Liver (tissue), 9 donors: ENCODE data around the gene RND1. TPM values are rescaled to one million over a fixed set of nuclear protein-coding genes. Genes with fewer than 3 reads are reported as not detected.

Experiments used
- DNase-seq: peaks from one replicate; pipeline ENCODE4 v3.0.0-alpha.2; 2017; ENCODE audit warnings: low spot score
- H3K27ac ChIP-seq, 2 donors: one replicate each; pipeline ENCODE4 v1.7.0; 2013; ENCODE audit warnings: inconsistent platforms in 2 of 2, low read length in 2 of 2, control low read depth in 1 of 2, low read depth in 1 of 2, mild to moderate bottlenecking in 1 of 2
- H3K27me3 ChIP-seq, 4 donors: one replicate each; pipeline versions ENCODE4 v1.6.1 to v1.7.0; 2013; ENCODE audit warnings: low read length in 3 of 4, inconsistent platforms in 1 of 4, mild to moderate bottlenecking in 1 of 4, moderate library complexity in 1 of 4; ENCODE audit not compliant: control insufficient read depth in 4 of 4, insufficient read depth in 4 of 4
- H3K36me3 ChIP-seq, 4 donors: one replicate each; pipeline versions ENCODE4 v1.6.1 to v1.7.0; 2013; ENCODE audit warnings: low read length in 3 of 4, mild to moderate bottlenecking in 3 of 4, low read depth in 1 of 4, moderate library complexity in 1 of 4; ENCODE audit not compliant: control insufficient read depth in 4 of 4, insufficient read depth in 3 of 4
- H3K4me1 ChIP-seq, 4 donors: one replicate each; pipeline versions ENCODE4 v1.6.1 to v1.7.0; 2013; ENCODE audit warnings: low read length in 3 of 4, mild to moderate bottlenecking in 3 of 4, moderate library complexity in 1 of 4; ENCODE audit not compliant: control insufficient read depth in 4 of 4, insufficient read depth in 4 of 4
- H3K4me3 ChIP-seq, 3 donors: one replicate each; pipeline versions ENCODE4 v1.6.1 to v1.7.0; 2013; ENCODE audit warnings: low read length in 3 of 3, control low read depth in 1 of 3, low read depth in 1 of 3, mild to moderate bottlenecking in 1 of 3
- H3K9ac ChIP-seq, 2 donors: one replicate each; pipeline ENCODE4 v1.7.0; 2013; ENCODE audit warnings: low read length in 2 of 2, mild to moderate bottlenecking in 2 of 2, moderate library complexity in 2 of 2, control low read depth in 1 of 2, low read depth in 1 of 2
- H3K9me3 ChIP-seq, 4 donors: one replicate each; pipeline versions ENCODE4 v1.6.1 to v1.7.0; 2013; ENCODE audit warnings: low read length in 3 of 4; ENCODE audit not compliant: control insufficient read depth in 4 of 4
- ATF3 ChIP-seq: IDR thresholded peaks from 2 replicates; pipeline ENCODE4 v1.6.1; 2016; ENCODE audit warnings: antibody characterized with exemption
- CTCF ChIP-seq: fragments of 150-350 bp; IDR thresholded peaks from 2 replicates; pipeline ENCODE4 v1.5.1; 2017; ENCODE audit warnings: improper control_type of control experiment, low read depth, low read length; ENCODE audit not compliant: missing input control
- FOXA1 ChIP-seq: IDR thresholded peaks from 2 replicates; pipeline ENCODE4 v1.6.1; 2016; ENCODE audit warnings: antibody characterized with exemption
- FOXA2 ChIP-seq: IDR thresholded peaks from 2 replicates; pipeline ENCODE4 v1.6.1; 2016; ENCODE audit warnings: antibody characterized with exemption
- GABPA ChIP-seq, 2 donors: IDR thresholded peaks in 1 of 2; conservative IDR thresholded peaks in 1 of 2; 2 replicates each; pipeline ENCODE4 v1.6.1; 2016; ENCODE audit warnings: antibody characterized with exemption in 2 of 2, mild to moderate bottlenecking in 1 of 2, moderate library complexity in 1 of 2
- HNF4A ChIP-seq, 2 donors: conservative IDR thresholded peaks; 2 replicates each; pipeline ENCODE4 v1.6.1; 2016; ENCODE audit warnings: antibody characterized with exemption in 2 of 2, mild to moderate bottlenecking in 2 of 2
- HNF4G ChIP-seq: IDR thresholded peaks from 2 replicates; pipeline ENCODE4 v1.6.1; 2016; ENCODE audit warnings: antibody characterized with exemption
- JUND ChIP-seq, 2 donors: IDR thresholded peaks; 2 replicates each; pipeline ENCODE4 v1.6.1; 2016; ENCODE audit warnings: antibody characterized with exemption in 2 of 2
- NR2F2 ChIP-seq: IDR thresholded peaks from 2 replicates; pipeline ENCODE4 v1.6.1; 2016; ENCODE audit warnings: antibody characterized with exemption
- RAD21 ChIP-seq, 2 donors: IDR thresholded peaks; 2 replicates each; pipeline ENCODE4 v1.6.1; 2016; ENCODE audit warnings: antibody characterized with exemption in 2 of 2, mild to moderate bottlenecking in 2 of 2
- RXRA ChIP-seq, 2 donors: IDR thresholded peaks; 2 replicates each; pipeline ENCODE4 v1.6.1; 2017 to 2018; ENCODE audit warnings: antibody characterized with exemption in 2 of 2, mild to moderate bottlenecking in 1 of 2
- SP1 ChIP-seq: IDR thresholded peaks from 2 replicates; pipeline ENCODE4 v1.6.1; 2018; ENCODE audit warnings: antibody characterized with exemption, mild to moderate bottlenecking
- TAF1 ChIP-seq: conservative IDR thresholded peaks from 2 replicates; pipeline ENCODE4 v1.6.1; 2016; ENCODE audit warnings: antibody characterized with exemption, mild to moderate bottlenecking
- YY1 ChIP-seq: IDR thresholded peaks from 2 replicates; pipeline ENCODE4 v1.6.1; 2016; ENCODE audit warnings: antibody characterized with exemption, mild to moderate bottlenecking
- WGBS: extraction: QIAGEN DNeasy Blood & Tissue Kit; methylation state at CpG from one replicate; pipeline ENCODE4 v1.1.7; 2013; 5-methylcytosine and 5-hydroxymethylcytosine counted together
- polyA plus RNA-seq, 2 donors: library from polyadenylated mRNA; stranded (reverse) in 1 of 2; unstranded in 1 of 2; fragments of 200-250 nt in 1 of 2; fragments of >200 nt in 1 of 2; fragmentation: Nextera tagmentation in 1 of 2; extraction: Ambion mirVana in 1 of 2; gene quantifications; one replicate each; pipeline versions ENCODE4 v1.2.1 to v1.2.3, GENCODE V29; 2013 to 2015
- total RNA-seq, 2 donors: library from RNA; depleted of rRNA; stranded (reverse); fragments of >200 nt; gene quantifications; one replicate each; pipeline ENCODE4 v1.2.3, GENCODE V29; 2014
- TF ChIP-seq, protein P1 (sequence below): IDR thresholded peaks from 2 replicates; pipeline ENCODE4 v1.6.1; 2016; ENCODE audit warnings: antibody characterized with exemption
- TF ChIP-seq, protein P2 (sequence below): IDR thresholded peaks from 2 replicates; pipeline ENCODE4 v1.6.1; 2016; ENCODE audit warnings: antibody characterized with exemption, mild to moderate bottlenecking
- donor health status: healthy.
- donor health status: healthy.
- donor health status: healthy.
- donor health status: healthy.
- donor health status: healthy.

RND1 gene
- total and polyA plus RNA-seq, 4 donors = 7.7 to 16.5 (median 8.5) TPM

DNA sequence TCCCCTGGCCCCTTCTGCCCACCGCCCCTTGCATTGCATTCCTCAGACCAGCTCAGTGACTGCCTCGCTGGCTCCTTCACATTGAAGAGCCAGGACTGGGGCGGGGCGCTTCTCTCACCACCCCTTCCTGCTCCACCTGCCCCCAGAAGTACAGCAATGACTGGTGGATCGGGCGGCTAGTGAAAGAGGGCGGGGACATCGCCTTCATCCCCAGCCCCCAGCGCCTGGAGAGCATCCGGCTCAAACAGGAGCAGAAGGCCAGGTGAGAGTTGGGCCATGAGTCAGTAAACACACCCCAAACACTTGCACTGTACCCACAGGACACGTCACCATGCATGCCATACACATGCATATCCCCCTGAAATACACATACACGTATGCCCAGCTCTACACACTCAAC is 41.6 kb downstream of the RND1 start:
- DNase-seq = no peak
- TF ChIP-seq CTCF = no peak
- TF ChIP-seq TAF1 = no peak
- TF ChIP-seq, protein P1, sequence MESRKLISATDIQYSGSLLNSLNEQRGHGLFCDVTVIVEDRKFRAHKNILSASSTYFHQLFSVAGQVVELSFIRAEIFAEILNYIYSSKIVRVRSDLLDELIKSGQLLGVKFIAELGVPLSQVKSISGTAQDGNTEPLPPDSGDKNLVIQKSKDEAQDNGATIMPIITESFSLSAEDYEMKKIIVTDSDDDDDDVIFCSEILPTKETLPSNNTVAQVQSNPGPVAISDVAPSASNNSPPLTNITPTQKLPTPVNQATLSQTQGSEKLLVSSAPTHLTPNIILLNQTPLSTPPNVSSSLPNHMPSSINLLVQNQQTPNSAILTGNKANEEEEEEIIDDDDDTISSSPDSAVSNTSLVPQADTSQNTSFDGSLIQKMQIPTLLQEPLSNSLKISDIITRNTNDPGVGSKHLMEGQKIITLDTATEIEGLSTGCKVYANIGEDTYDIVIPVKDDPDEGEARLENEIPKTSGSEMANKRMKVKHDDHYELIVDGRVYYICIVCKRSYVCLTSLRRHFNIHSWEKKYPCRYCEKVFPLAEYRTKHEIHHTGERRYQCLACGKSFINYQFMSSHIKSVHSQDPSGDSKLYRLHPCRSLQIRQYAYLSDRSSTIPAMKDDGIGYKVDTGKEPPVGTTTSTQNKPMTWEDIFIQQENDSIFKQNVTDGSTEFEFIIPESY = no peak
- TF ChIP-seq YY1 = no peak
- no peak for TF ChIP-seq HNF4G
- no peak for TF ChIP-seq HNF4A (conservative IDR thresholded peaks at IDR 0.05)
- TF ChIP-seq GABPA (IDR thresholded peaks at IDR 0.05 in 1 of 2, conservative IDR thresholded peaks at IDR 0.05 in 1 of 2) = no peak
- TF ChIP-seq NR2F2 = no peak
- TF ChIP-seq RXRA (IDR thresholded peaks at IDR 0.05) = no peak
- no peak for TF ChIP-seq SP1
- TF ChIP-seq, protein P2, sequence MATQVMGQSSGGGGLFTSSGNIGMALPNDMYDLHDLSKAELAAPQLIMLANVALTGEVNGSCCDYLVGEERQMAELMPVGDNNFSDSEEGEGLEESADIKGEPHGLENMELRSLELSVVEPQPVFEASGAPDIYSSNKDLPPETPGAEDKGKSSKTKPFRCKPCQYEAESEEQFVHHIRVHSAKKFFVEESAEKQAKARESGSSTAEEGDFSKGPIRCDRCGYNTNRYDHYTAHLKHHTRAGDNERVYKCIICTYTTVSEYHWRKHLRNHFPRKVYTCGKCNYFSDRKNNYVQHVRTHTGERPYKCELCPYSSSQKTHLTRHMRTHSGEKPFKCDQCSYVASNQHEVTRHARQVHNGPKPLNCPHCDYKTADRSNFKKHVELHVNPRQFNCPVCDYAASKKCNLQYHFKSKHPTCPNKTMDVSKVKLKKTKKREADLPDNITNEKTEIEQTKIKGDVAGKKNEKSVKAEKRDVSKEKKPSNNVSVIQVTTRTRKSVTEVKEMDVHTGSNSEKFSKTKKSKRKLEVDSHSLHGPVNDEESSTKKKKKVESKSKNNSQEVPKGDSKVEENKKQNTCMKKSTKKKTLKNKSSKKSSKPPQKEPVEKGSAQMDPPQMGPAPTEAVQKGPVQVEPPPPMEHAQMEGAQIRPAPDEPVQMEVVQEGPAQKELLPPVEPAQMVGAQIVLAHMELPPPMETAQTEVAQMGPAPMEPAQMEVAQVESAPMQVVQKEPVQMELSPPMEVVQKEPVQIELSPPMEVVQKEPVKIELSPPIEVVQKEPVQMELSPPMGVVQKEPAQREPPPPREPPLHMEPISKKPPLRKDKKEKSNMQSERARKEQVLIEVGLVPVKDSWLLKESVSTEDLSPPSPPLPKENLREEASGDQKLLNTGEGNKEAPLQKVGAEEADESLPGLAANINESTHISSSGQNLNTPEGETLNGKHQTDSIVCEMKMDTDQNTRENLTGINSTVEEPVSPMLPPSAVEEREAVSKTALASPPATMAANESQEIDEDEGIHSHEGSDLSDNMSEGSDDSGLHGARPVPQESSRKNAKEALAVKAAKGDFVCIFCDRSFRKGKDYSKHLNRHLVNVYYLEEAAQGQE = no peak
- no peak for TF ChIP-seq JUND (IDR thresholded peaks at IDR 0.05)
- no peak for TF ChIP-seq RAD21 (IDR thresholded peaks at IDR 0.05)
- no peak for TF ChIP-seq ATF3
- TF ChIP-seq FOXA1 = no peak
- no peak overlapping the region for H3K27ac ChIP-seq
- no peaks in the 10 kb centered on the region for H3K9me3 ChIP-seq
- H3K4me1 ChIP-seq = no peaks in the 10 kb centered on the region
- 79% methylated on average over 12 of the region's 12 CpGs for WGBS
- no peak overlapping the region for H3K4me3 ChIP-seq
- no peak overlapping the region for H3K9ac ChIP-seq
- peaks cover 0 to 8% (median 4%) of the 10 kb centered on the region in 4 donors for H3K36me3 ChIP-seq
- no peaks in the 10 kb centered on the region for H3K27me3 ChIP-seq

DNA sequence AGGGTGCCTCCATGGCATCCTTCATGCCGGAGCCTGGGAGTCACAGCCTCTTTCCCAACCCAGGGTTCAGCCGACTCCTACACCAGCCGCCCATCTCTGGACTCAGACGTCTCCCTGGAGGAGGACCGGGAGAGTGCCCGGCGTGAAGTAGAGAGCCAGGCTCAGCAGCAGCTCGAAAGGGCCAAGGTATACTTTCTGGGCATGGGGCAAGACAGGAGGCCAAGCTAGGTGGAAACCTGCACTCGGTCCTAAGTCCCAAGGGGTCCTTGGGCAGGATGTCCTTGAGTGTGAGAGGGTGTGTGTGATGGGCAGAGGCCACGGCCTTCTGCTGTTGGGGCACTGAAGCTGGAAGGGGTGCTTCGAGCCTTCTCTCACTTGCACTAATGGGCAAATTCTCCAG is 42.4 kb downstream of the RND1 start:
- Histone ChIP-seq H3K27me3 (no peaks in the 10 kb centered on the region), H3K4me1 (peaks cover 0 to 6% (median 1%) of the 10 kb centered on the region in 4 donors), H3K4me3 (no peak overlapping the region), H3K9me3 (no peaks in the 10 kb centered on the region), H3K9ac (no peak overlapping the region), H3K36me3 (no peaks in the 10 kb centered on the region), H3K27ac (no peak overlapping the region)
- no peak for DNase-seq
- TF ChIP-seq NR2F2 (no peak), FOXA2 (no peak), SP1 (no peak), ATF3 (no peak), GABPA (IDR thresholded peaks at IDR 0.05 in 1 of 2, conservative IDR thresholded peaks at IDR 0.05 in 1 of 2) (no peak), YY1 (no peak), RXRA (IDR thresholded peaks at IDR 0.05) (no peak), TAF1 (no peak)
- TF ChIP-seq, protein P1 = no peak
- WGBS = 89% methylated on average over 11 of the region's 11 CpGs
